A549 (cell line): ENCODE measurements around the gene MRPL11. TPM values are rescaled to one million over a fixed set of nuclear protein-coding genes. Genes with fewer than 3 reads are reported as not detected.

Experiments
- ATAC-seq, 2 experiments: fragments of 200-7000 bp in 1 of 2; fragments of >200 bp in 1 of 2; cut with Nextera tagmentation in 1 of 2; cut with Tn5 transposase in 1 of 2; 3 replicates each; pipeline versions ENCODE4 v1.8.0 to v1.9.1; 2018 to 2020; ENCODE audit warnings: mild to moderate bottlenecking in 1 of 2, moderate library complexity in 1 of 2
- CTCF ChIA-PET: fragments of 300-600 bp; sonication (Branson Sonifier 250); formaldehyde crosslinking; extraction: SDS; loops from one replicate; lab custom pipeline; 2021; ENCODE audit warnings: antibody characterized with exemption, inconsistent platforms; lab: Yijun Ruan, JAX
- POLR2A ChIA-PET: fragments of 350-600 bp; formaldehyde crosslinking; extraction: SDS; loops from one replicate; lab custom pipeline; 2021; ENCODE audit warnings: antibody characterized with exemption, inconsistent platforms; lab: Yijun Ruan, JAX
- DNase-seq, 2 experiments: peaks; one replicate each; pipeline versions ENCODE4 v3.0.0 to v3.0.0-alpha.2; 2011 to 2016; ENCODE audit warnings: low read depth in 1 of 2, low spot score in 1 of 2
- FAIRE-seq: peaks from 2 replicates; lab custom pipeline; 2011; peaks lifted over from hg19 to GRCh38; lab: Jason Lieb, UNC
- H3K27ac ChIP-seq, 2 experiments: fragments of >200 bp; sonication (Bioruptor Twin); formaldehyde crosslinking; 3 replicates each; pipeline ENCODE4 v1.5.1; 2016 to 2017
- H3K4me1 ChIP-seq: fragments of >200 bp; sonication (Bioruptor Twin); formaldehyde crosslinking; 3 replicates; pipeline ENCODE4 v1.6.1; 2016
- H3K4me2 ChIP-seq: fragments of >200 bp; sonication (Bioruptor Twin); formaldehyde crosslinking; 3 replicates; pipeline ENCODE4 v1.6.1; 2016
- H3K4me3 ChIP-seq: fragments of >200 bp; sonication (Bioruptor Twin); formaldehyde crosslinking; 3 replicates; pipeline ENCODE4 v1.5.1; 2016
- H3K9me3 ChIP-seq: fragments of >200 bp; sonication (Bioruptor Twin); formaldehyde crosslinking; 3 replicates; pipeline ENCODE4 v1.6.1; 2016
- CHD2 ChIP-seq: fragments of 150-350 bp; IDR thresholded peaks from 2 replicates; pipeline ENCODE4 v1.6.1; 2014; ENCODE audit warnings: low read length; ENCODE audit not compliant: partially characterized antibody
- EHF ChIP-seq: fragments of 250-450 bp; sonication (Bioruptor Pico); IDR thresholded peaks from 2 replicates; pipeline ENCODE4 v1.5.0; 2020; ENCODE audit warnings: mild to moderate bottlenecking
- ESRRA ChIP-seq: fragments of 150-350 bp; IDR thresholded peaks from 2 replicates; pipeline ENCODE4 v1.6.1; 2014; ENCODE audit warnings: mild to moderate bottlenecking, low read length, borderline replicate concordance
- FOSB ChIP-seq: fragments of 250-450 bp; sonication (Bioruptor Pico); IDR thresholded peaks from 2 replicates; pipeline ENCODE4 v1.5.0; 2020; ENCODE audit warnings: mild to moderate bottlenecking, moderate library complexity
- FOSL2 ChIP-seq, 2 experiments: fragments of 450-650 bp in 1 of 2; fragments of >200 bp in 1 of 2; sonication (Bioruptor Twin) in 1 of 2; formaldehyde crosslinking; IDR thresholded peaks; 2 replicates each; pipeline versions ENCODE4 v1.5.0 to v1.6.1; 2016 to 2020; ENCODE audit warnings: mild to moderate bottlenecking in 1 of 2, moderate library complexity in 1 of 2
- FOXS1 ChIP-seq: fragments of 250-450 bp; sonication (Bioruptor Pico); IDR thresholded peaks from 2 replicates; pipeline ENCODE4 v1.5.0; 2020; ENCODE audit warnings: mild to moderate bottlenecking, moderate library complexity
- GATA3 ChIP-seq: IDR thresholded peaks from 2 replicates; pipeline ENCODE4 v1.6.1; 2012; ENCODE audit warnings: borderline replicate concordance
- HDAC2 ChIP-seq: fragments of 200-600 bp; sonication (generic); IDR thresholded peaks from 2 replicates; pipeline ENCODE4 v1.6.1; 2016
- HEYL ChIP-seq: fragments of 250-450 bp; sonication (Bioruptor Pico); IDR thresholded peaks from 2 replicates; pipeline ENCODE4 v1.8.0; 2021; ENCODE audit warnings: mild to moderate bottlenecking, moderate library complexity
- HOXA7 ChIP-seq: fragments of 250-450 bp; sonication (Bioruptor Pico); IDR thresholded peaks from 2 replicates; pipeline ENCODE4 v1.5.0; 2020; ENCODE audit warnings: mild to moderate bottlenecking, moderate library complexity
- HOXB13 ChIP-seq: fragments of 250-450 bp; sonication (Bioruptor Pico); IDR thresholded peaks from 2 replicates; pipeline ENCODE4 v1.5.0; 2020; ENCODE audit warnings: low read depth, mild to moderate bottlenecking, moderate library complexity
- KDM1A ChIP-seq: fragments of 200-600 bp; sonication (generic); IDR thresholded peaks from 2 replicates; pipeline ENCODE4 v1.6.1; 2016; ENCODE audit warnings: low read depth, mild to moderate bottlenecking
- MAX ChIP-seq: IDR thresholded peaks from 2 replicates; pipeline ENCODE4 v1.6.1; 2012
- MYC ChIP-seq: IDR thresholded peaks from 2 replicates; pipeline ENCODE4 v1.6.1; 2012; ENCODE audit warnings: mild to moderate bottlenecking, inconsistent platforms, low read length, improper control_type of control experiment, borderline replicate concordance
- NFE2L2 ChIP-seq: fragments of 150-350 bp; conservative IDR thresholded peaks from 2 replicates; pipeline ENCODE4 v1.6.1; 2014; ENCODE audit warnings: low read length
- NPAS2 ChIP-seq: fragments of 250-450 bp; sonication (Bioruptor Pico); IDR thresholded peaks from 2 replicates; pipeline ENCODE4 v1.8.0; 2022; ENCODE audit warnings: mild to moderate bottlenecking, moderate library complexity, borderline replicate concordance
- NR3C1 ChIP-seq: fragments of >200 bp; sonication (Bioruptor Twin); formaldehyde crosslinking; IDR thresholded peaks from 3 replicates; pipeline ENCODE4 v1.6.1; 2017
- PHF8 ChIP-seq: fragments of 200-600 bp; sonication (generic); IDR thresholded peaks from 2 replicates; pipeline ENCODE4 v1.6.1; 2016; ENCODE audit warnings: low read depth, mild to moderate bottlenecking, antibody characterized with exemption, moderate library complexity, borderline replicate concordance
- POLR2A ChIP-seq: IDR thresholded peaks from 2 replicates; pipeline ENCODE4 v1.6.1; 2012; ENCODE audit warnings: mild to moderate bottlenecking, low read length
- RCOR1 ChIP-seq: fragments of 150-350 bp; IDR thresholded peaks from 2 replicates; pipeline ENCODE4 v1.6.1; 2014; ENCODE audit warnings: antibody characterized with exemption, low read length, low read depth
- REST ChIP-seq: fragments of 200-600 bp; sonication (generic); IDR thresholded peaks from 2 replicates; pipeline ENCODE4 v1.6.1; 2016; ENCODE audit warnings: antibody characterized with exemption, mild to moderate bottlenecking, moderate library complexity
- SMC3 ChIP-seq: fragments of >200 bp; sonication (Bioruptor Twin); formaldehyde crosslinking; IDR thresholded peaks from 3 replicates; pipeline ENCODE4 v1.6.1; 2018; ENCODE audit warnings: inconsistent platforms
- TP53 ChIP-seq: fragments of 250-450 bp; sonication (Bioruptor Pico); IDR thresholded peaks from 2 replicates; pipeline ENCODE4 v1.5.0; 2021; ENCODE audit warnings: mild to moderate bottlenecking, moderate library complexity
- WGBS: methylation state at CpG from one replicate; pipeline ENCODE4 v1.1.6; 2017; ENCODE audit errors: missing lambda C conversion rate; 5-methylcytosine and 5-hydroxymethylcytosine counted together
- polyA plus RNA-seq, 4 experiments: library from polyadenylated mRNA; depleted of rRNA in 3 of 4; stranded (reverse); fragments of >200 nt; fragmentation: RNase III in 1 of 4; extraction: RNeasy Plus Mini Kit Qiagen cat#74134 plus additional on column Dnase treatment in 1 of 4; gene quantifications; 2 replicates in 3 of 4; 3 replicates in 1 of 4; pipeline ENCODE4 v1.2.3, GENCODE V29; 2011 to 2017
- TF ChIP-seq, protein P1 (sequence below): fragments of 150-350 bp; IDR thresholded peaks from 2 replicates; pipeline ENCODE4 v1.6.1; 2014; ENCODE audit warnings: low read depth, mild to moderate bottlenecking, low read length
- TF ChIP-seq, protein P2 (sequence below): fragments of >200 bp; sonication (Bioruptor Twin); formaldehyde crosslinking; IDR thresholded peaks from 3 replicates; pipeline ENCODE4 v1.5.1; 2016

MRPL11 gene
- polyA plus RNA-seq, 2 of the 4 experiments (the other 2 are of a cell fraction): 62.9 to 73.8 TPM

DNA sequence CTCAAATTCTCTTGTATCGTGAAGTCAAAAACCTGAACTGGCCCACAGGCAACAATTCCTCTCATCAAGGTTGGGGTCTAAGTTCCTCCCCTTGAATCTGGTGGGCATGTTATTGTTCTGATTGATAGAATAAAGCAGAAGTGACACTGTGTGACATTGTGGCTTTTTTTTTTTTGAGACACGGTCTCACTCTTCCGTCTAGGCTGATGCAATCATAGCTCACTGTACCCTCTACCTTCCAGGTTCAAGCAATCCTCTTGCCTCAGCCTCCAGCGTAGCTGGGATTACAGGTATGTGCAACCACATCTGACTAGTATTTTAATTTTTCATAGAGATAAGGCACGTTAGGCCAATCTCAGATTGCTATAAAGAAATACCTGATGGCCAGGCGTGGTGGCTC is 19.2 kb upstream of the MRPL11 start:
- H3K4me1 ChIP-seq: no peaks in the 10 kb centered on the region
- TF ChIP-seq CHD2: no peak
- no peak for TF ChIP-seq REST
- no peak for TF ChIP-seq HEYL
- no peak for TF ChIP-seq POLR2A
- no peak for TF ChIP-seq RCOR1
- TF ChIP-seq TP53 (CRISPR knock-in tag): no peak
- no peak for TF ChIP-seq NFE2L2
- TF ChIP-seq ESRRA: no peak
- TF ChIP-seq MYC: no peak
- TF ChIP-seq HOXA7 (CRISPR knock-in tag): no peak
- TF ChIP-seq GATA3: no peak
- TF ChIP-seq, protein P1, sequence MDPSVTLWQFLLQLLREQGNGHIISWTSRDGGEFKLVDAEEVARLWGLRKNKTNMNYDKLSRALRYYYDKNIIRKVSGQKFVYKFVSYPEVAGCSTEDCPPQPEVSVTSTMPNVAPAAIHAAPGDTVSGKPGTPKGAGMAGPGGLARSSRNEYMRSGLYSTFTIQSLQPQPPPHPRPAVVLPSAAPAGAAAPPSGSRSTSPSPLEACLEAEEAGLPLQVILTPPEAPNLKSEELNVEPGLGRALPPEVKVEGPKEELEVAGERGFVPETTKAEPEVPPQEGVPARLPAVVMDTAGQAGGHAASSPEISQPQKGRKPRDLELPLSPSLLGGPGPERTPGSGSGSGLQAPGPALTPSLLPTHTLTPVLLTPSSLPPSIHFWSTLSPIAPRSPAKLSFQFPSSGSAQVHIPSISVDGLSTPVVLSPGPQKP: no peak
- no peak for TF ChIP-seq HDAC2
- no peak for TF ChIP-seq MAX
- TF ChIP-seq FOSB (CRISPR knock-in tag): no peak
- TF ChIP-seq, protein P2, sequence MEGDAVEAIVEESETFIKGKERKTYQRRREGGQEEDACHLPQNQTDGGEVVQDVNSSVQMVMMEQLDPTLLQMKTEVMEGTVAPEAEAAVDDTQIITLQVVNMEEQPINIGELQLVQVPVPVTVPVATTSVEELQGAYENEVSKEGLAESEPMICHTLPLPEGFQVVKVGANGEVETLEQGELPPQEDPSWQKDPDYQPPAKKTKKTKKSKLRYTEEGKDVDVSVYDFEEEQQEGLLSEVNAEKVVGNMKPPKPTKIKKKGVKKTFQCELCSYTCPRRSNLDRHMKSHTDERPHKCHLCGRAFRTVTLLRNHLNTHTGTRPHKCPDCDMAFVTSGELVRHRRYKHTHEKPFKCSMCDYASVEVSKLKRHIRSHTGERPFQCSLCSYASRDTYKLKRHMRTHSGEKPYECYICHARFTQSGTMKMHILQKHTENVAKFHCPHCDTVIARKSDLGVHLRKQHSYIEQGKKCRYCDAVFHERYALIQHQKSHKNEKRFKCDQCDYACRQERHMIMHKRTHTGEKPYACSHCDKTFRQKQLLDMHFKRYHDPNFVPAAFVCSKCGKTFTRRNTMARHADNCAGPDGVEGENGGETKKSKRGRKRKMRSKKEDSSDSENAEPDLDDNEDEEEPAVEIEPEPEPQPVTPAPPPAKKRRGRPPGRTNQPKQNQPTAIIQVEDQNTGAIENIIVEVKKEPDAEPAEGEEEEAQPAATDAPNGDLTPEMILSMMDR: no peak
- no peak for TF ChIP-seq NR3C1
- H3K9me3 ChIP-seq: peaks cover 5% of the 10 kb centered on the region
- ChIA-PET CTCF (interaction anchor here (0.8 to 1.8 kb wide), 5 partner anchors 11 to 50 kb away, joined by 3 to 5 read pairs (median 4); partner anchors contain the start of gene DPP3), POLR2A (interaction anchor here (1.3 kb wide), 1 partner anchor 9 kb away, joined by 3 read pairs; the partner anchor contains the start of gene PELI3)
- DNase-seq (no peak), ATAC-seq (no peak), FAIRE-seq (no peak)
- H3K4me3 ChIP-seq: no peak overlapping the region
- H3K27ac ChIP-seq: no peak overlapping the region
- 66% methylated on average over 6 of the region's 6 CpGs for WGBS
- no peak overlapping the region for H3K4me2 ChIP-seq

- 53% methylated on average over 3 of the region's 3 CpGs for WGBS
- no peak overlapping the region for H3K4me2 ChIP-seq
- no peaks in the 10 kb centered on the region for H3K4me1 ChIP-seq
- H3K27ac ChIP-seq: no peak overlapping the region
- no peak for FAIRE-seq
- H3K4me3 ChIP-seq: no peak overlapping the region
- DNase-seq: no peak
- ChIA-PET CTCF (interaction anchor here (1.0 to 1.6 kb wide), 6 partner anchors 14 to 47 kb away, joined by 3 to 6 read pairs (median 4); partner anchors contain the start of gene MRPL11), POLR2A (no interaction called here)
- no peaks in the 10 kb centered on the region for H3K9me3 ChIP-seq
- peak in 1 of 2 experiments; percentile 22; a peak in 1 of 6 replicates for ATAC-seq
- TF ChIP-seq HOXB13: no peak
- no peak for TF ChIP-seq EHF (CRISPR knock-in tag)
- TF ChIP-seq, protein P1: no peak
- no peak for TF ChIP-seq FOXS1
- no peak for TF ChIP-seq MYC
- no peak for TF ChIP-seq MAX
- TF ChIP-seq, protein P2: no peak
- no peak for TF ChIP-seq FOSL2 (IDR thresholded peaks at IDR 0.05)
- no peak for TF ChIP-seq FOSL2 (CRISPR knock-in tag; IDR thresholded peaks at IDR 0.05)
- TF ChIP-seq NPAS2 (CRISPR knock-in tag): no peak
- no peak for TF ChIP-seq RCOR1
- TF ChIP-seq KDM1A: no peak
- TF ChIP-seq PHF8: no peak
- no peak for TF ChIP-seq SMC3
Measured at GRCh38 chr11:66454828-66455227, 16.2 kb upstream of the MRPL11 start.
